Bone marrow (tissue), 2 donors: Measurements from ENCODE around the gene SH3RF3.

Experiments used
- DNase-seq, 2 donors: peaks; one replicate each; lab custom pipeline; 2025; lab: John Stamatoyannopoulos, UW

The SH3RF3 gene

GRCh38 chr2:109397893-109398292, 268.9 kb downstream of the SH3RF3 start:
- DNase-seq, result no peak

GRCh38 chr2:109398366-109399015, 269.5 kb downstream of the SH3RF3 start:
- no peak for DNase-seq

GRCh38 chr2:109399066-109399465, 270.1 kb downstream of the SH3RF3 start:
- DNase-seq, result no peak

GRCh38 chr2:109400102-109400501, 271.1 kb downstream of the SH3RF3 start:
- no peak for DNase-seq

GRCh38 chr2:109401370-109401769, 272.4 kb downstream of the SH3RF3 start:
- DNase-seq, result no peak

GRCh38 chr2:109402180-109402579, 273.2 kb downstream of the SH3RF3 start:
- no peak for DNase-seq

GRCh38 chr2:109402980-109403840, 274.2 kb downstream of the SH3RF3 start:
- no peak for DNase-seq

- no peak for DNase-seq
These were observed 274.8 kb downstream of the SH3RF3 start for GRCh38 chr2:109403841-109404201.

- no peak for DNase-seq
These were observed 275.7 kb downstream of the SH3RF3 start for GRCh38 chr2:109404681-109405080.

- no peak for DNase-seq
These were observed 276.9 kb downstream of the SH3RF3 start for GRCh38 chr2:109405873-109406272.

GRCh38 chr2:109406301-109406700, 277.3 kb downstream of the SH3RF3 start:
- DNase-seq, result no peak

- no peak for DNase-seq
These were observed 278.5 kb downstream of the SH3RF3 start for GRCh38 chr2:109407276-109408042.

GRCh38 chr2:109408043-109408335, 279.0 kb downstream of the SH3RF3 start:
- no peak for DNase-seq

- DNase-seq, result no peak
These were observed 280.5 kb downstream of the SH3RF3 start for GRCh38 chr2:109409321-109410038.

- DNase-seq, result no peak
These were observed 281.2 kb downstream of the SH3RF3 start for GRCh38 chr2:109410039-109410815.

- DNase-seq, result no peak
These were observed 282.8 kb downstream of the SH3RF3 start for GRCh38 chr2:109411640-109412325.

- no peak for DNase-seq
These were observed 286.6 kb downstream of the SH3RF3 start for GRCh38 chr2:109415581-109416013.

- DNase-seq, result no peak
These were observed 288.8 kb downstream of the SH3RF3 start for GRCh38 chr2:109417701-109418335.

- DNase-seq, result no peak
These were observed 289.7 kb downstream of the SH3RF3 start for GRCh38 chr2:109418716-109419115.

GRCh38 chr2:109419171-109419756, 290.3 kb downstream of the SH3RF3 start:
- DNase-seq, result no peak
